ENCODE results near the gene PKNOX2.

PKNOX2 gene

DNA sequence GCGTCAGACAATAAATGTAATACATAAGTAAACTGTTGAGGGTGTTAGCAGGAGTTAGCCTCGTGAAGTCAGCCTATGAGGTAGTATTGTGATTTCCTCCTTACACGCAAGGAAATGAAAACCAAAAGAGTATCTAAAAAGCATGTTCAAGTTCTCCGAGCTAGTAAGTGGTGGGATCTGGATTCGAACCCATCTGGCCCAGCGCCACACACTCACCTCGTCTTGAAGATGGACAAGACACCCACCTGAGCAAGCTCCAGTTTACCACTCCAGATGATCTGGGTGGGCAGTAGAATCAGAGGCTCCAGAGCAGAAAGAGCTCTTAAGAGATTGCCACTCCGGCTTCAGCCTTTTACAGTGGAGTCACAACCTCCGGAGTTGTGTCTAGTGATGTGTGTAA lies 140.3 kb downstream of the PKNOX2 start:
- peaks cover 2% of the 10 kb centered on the region for H3K27me3 ChIP-seq (ENCODE audit: insufficient read depth, poor library complexity, severe bottlenecking)
- H3K27ac ChIP-seq (replicated peaks), result no peak overlapping the region
- no peak overlapping the region for H3K4me3 ChIP-seq (replicated peaks; ENCODE audit: insufficient read depth, low read length)
- DNase-seq (ENCODE audit: low read depth in 1 of 2, low spot score in 1 of 2), result no peak
- TF ChIP-seq GABPA (IDR thresholded peaks at IDR 0.05; ENCODE audit: low read depth) (no peak), POLR2AphosphoS5 (IDR thresholded peaks at IDR 0.05; ENCODE audit: low read depth) (no peak), SPI1 (IDR thresholded peaks at IDR 0.05; ENCODE audit: borderline replicate concordance, low read depth) (no peak)
- TF ChIP-seq, protein P1, sequence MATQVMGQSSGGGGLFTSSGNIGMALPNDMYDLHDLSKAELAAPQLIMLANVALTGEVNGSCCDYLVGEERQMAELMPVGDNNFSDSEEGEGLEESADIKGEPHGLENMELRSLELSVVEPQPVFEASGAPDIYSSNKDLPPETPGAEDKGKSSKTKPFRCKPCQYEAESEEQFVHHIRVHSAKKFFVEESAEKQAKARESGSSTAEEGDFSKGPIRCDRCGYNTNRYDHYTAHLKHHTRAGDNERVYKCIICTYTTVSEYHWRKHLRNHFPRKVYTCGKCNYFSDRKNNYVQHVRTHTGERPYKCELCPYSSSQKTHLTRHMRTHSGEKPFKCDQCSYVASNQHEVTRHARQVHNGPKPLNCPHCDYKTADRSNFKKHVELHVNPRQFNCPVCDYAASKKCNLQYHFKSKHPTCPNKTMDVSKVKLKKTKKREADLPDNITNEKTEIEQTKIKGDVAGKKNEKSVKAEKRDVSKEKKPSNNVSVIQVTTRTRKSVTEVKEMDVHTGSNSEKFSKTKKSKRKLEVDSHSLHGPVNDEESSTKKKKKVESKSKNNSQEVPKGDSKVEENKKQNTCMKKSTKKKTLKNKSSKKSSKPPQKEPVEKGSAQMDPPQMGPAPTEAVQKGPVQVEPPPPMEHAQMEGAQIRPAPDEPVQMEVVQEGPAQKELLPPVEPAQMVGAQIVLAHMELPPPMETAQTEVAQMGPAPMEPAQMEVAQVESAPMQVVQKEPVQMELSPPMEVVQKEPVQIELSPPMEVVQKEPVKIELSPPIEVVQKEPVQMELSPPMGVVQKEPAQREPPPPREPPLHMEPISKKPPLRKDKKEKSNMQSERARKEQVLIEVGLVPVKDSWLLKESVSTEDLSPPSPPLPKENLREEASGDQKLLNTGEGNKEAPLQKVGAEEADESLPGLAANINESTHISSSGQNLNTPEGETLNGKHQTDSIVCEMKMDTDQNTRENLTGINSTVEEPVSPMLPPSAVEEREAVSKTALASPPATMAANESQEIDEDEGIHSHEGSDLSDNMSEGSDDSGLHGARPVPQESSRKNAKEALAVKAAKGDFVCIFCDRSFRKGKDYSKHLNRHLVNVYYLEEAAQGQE (IDR thresholded peaks at IDR 0.05; ENCODE audit: insufficient replicate concordance, low read depth), result no peak
- TF ChIP-seq, protein P2, sequence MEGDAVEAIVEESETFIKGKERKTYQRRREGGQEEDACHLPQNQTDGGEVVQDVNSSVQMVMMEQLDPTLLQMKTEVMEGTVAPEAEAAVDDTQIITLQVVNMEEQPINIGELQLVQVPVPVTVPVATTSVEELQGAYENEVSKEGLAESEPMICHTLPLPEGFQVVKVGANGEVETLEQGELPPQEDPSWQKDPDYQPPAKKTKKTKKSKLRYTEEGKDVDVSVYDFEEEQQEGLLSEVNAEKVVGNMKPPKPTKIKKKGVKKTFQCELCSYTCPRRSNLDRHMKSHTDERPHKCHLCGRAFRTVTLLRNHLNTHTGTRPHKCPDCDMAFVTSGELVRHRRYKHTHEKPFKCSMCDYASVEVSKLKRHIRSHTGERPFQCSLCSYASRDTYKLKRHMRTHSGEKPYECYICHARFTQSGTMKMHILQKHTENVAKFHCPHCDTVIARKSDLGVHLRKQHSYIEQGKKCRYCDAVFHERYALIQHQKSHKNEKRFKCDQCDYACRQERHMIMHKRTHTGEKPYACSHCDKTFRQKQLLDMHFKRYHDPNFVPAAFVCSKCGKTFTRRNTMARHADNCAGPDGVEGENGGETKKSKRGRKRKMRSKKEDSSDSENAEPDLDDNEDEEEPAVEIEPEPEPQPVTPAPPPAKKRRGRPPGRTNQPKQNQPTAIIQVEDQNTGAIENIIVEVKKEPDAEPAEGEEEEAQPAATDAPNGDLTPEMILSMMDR (IDR thresholded peaks at IDR 0.05; ENCODE audit: insufficient read depth, low read length), result no peak

DNA sequence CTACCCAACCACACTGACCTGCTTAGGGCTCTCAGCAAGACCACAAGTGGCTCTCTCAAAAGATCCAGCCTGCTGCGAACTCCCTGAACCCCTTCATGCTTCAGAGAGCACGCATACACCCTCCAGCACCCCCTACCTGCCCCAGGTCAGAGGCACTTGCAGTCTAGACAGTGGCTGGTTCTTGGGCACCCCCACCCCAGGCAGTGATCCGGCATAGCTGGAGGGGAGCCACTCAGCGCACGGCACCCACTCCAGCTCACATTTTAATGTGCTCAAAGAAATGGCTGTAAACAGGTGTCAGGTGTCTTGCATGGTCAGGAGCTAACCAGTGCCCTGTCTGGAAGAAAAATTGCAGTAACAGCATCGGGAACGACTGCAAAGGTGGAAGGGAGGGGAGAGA lies 140.8 kb downstream of the PKNOX2 start:
- no peak overlapping the region for H3K27ac ChIP-seq (replicated peaks)
- H3K4me3 ChIP-seq (replicated peaks; ENCODE audit: insufficient read depth, low read length), result no peak overlapping the region
- TF ChIP-seq GABPA (IDR thresholded peaks at IDR 0.05; ENCODE audit: low read depth) (no peak), POLR2AphosphoS5 (IDR thresholded peaks at IDR 0.05; ENCODE audit: low read depth) (no peak), SPI1 (IDR thresholded peaks at IDR 0.05; ENCODE audit: borderline replicate concordance, low read depth) (no peak)
- TF ChIP-seq, protein P2 (IDR thresholded peaks at IDR 0.05; ENCODE audit: insufficient read depth, low read length), result no peak
- TF ChIP-seq, protein P1 (IDR thresholded peaks at IDR 0.05; ENCODE audit: insufficient replicate concordance, low read depth), result no peak
- H3K27me3 ChIP-seq (ENCODE audit: insufficient read depth, poor library complexity, severe bottlenecking), result peaks cover 3% of the 10 kb centered on the region
- DNase-seq (ENCODE audit: low read depth in 1 of 2, low spot score in 1 of 2), result no peak

DNA sequence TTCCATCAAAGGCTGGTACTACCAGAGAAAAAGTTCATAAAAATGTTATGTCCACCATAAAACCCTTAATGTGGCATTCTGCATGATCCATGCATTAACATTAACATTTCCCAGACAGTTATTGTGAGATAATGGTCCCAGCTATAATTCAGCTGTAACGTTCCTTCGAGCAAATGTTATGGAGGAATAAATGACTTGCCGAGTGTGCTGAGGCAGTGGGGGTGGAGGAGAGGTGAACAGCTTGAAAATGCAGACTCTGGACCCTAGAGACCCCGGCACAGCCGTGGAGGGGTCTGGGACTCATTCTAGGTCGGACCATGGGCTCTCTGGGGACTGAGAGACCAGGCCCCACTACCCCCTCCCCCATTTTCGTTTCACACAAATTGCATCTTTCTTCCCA lies 141.9 kb downstream of the PKNOX2 start:
- no peak overlapping the region for H3K27ac ChIP-seq (replicated peaks)
- TF ChIP-seq, protein P1 (IDR thresholded peaks at IDR 0.05; ENCODE audit: insufficient replicate concordance, low read depth), result no peak
- TF ChIP-seq GABPA (IDR thresholded peaks at IDR 0.05; ENCODE audit: low read depth) (no peak), POLR2AphosphoS5 (IDR thresholded peaks at IDR 0.05; ENCODE audit: low read depth) (no peak)
- TF ChIP-seq, protein P2 (IDR thresholded peaks at IDR 0.05; ENCODE audit: insufficient read depth, low read length), result no peak
- no peak overlapping the region for H3K4me3 ChIP-seq (replicated peaks; ENCODE audit: insufficient read depth, low read length)
- H3K27me3 ChIP-seq (ENCODE audit: insufficient read depth, poor library complexity, severe bottlenecking), result peaks cover 3% of the 10 kb centered on the region
- DNase-seq (ENCODE audit: low read depth in 1 of 2, low spot score in 1 of 2), result no peak
